ENCODE data around the gene CD200R1L.

CD200R1L gene

DNA sequence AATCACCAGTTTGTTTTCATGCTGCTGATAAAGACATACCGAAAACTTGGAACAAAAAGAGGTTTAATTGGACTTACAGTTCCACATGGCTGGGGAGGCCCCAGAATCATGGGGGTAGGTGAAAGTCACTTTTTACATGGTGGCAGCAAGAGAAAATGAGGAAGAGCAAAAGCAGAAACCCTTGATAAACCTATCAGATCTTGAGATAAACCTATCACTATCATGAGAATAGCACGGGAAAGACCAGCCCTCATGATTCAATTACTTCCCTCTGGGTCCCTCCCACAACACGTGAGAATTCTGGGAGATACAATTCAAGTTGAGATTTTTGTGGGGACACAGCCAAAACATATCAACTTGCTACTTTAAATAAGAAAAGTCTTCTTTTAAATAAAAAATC is 28.9 kb downstream of the CD200R1L start:
- DNase-seq: no peak

DNA sequence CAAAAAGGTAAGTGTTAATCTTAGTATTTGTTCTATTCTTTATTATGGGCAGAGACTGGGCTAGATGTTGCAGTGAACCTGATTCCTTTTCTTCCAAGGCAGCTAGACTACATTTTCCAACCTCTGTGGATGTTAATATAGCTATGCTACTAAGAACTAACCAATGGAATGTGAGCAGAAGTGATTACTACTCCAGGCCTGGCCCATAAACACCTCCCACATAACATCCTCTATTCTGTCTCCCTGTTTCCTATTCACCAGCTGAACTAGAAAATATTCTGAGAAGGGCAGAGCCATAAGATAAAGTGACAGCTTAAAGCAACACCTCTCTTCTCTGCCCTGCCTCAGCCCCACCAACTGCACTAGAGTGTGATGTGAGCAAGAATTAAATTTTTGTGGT is 29.4 kb downstream of the CD200R1L start:
- no peak for DNase-seq

DNA sequence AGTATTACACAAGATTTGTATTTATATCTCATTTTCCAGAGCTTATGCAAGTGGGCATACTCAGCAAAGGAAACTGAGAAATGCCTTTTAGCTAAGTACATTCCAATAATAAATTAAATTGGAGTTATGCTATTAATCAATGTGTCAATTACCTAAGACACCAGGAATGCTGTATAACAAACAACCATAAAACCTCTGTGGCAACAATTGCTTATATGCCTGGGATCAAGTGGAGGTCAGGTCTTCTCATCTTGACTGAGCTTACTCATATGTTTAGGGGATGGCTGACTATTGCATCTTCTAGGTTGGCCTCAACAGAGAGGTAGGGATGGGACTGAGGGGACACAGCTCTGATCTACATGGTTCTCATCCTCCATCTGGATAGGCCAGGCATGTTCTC is 30.7 kb downstream of the CD200R1L start:
- DNase-seq: no peak

DNA sequence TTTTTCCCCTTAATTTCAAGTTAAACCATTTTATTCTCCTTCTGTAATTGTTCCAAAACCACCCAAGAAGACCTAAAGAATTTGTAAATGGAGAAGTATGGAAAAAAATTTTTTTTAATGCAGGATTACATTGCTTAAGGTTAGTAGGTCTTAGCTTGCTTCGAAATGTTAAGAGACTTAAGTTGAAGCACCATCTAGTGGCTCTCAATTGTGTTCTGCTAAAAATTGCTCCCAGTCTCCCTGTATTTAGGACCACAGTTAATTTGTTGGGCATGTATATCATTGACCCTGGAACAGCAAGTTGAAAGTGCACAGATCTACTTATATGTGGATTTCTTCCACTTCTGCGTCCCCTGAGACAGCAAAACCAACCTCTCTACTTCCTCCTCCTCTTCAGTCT is 32.4 kb downstream of the CD200R1L start:
- DNase-seq: peak; percentile 41

DNA sequence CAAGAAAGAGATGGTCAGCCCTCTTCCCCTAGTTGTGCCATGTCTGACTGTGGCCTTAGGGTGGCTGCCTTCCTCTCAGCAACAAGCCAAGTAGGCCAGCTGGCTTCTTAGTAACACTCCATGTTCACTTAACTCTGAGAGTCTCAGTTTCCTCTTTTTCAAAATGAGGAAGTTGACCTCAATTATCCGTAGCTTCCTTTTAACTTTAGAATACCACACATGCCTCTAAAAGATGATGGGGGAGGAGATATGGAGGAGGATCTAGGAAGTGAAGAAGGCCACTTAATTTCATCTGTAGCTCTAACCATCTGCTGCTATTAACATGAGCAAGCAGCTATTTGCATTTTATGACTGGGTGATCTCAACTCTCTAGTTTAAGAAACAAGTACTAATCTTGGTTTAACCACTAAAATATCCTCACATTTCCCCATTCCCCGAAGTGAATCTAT is 32.9 kb downstream of the CD200R1L start:
- peak; percentile 27 for DNase-seq

DNA sequence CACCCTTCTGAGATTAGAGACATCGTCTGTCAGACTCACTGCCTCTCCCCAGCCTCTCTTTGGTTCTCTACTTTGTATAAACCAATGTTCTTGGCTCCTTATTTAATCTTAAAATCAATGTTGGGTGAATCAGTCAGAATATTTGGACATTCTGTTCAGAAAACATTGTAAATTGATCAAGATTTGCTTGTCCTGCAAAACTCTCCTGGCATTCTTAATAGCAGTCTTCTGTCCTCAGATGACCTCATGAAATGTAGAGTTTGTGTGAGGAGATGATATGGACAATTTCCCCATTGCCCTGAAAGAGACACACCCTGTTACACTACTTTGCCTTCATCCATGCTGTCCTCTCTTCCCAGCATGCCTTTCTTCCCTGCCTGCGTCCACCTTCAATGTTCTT is 33.6 kb downstream of the CD200R1L start:
- no peak for DNase-seq

DNA sequence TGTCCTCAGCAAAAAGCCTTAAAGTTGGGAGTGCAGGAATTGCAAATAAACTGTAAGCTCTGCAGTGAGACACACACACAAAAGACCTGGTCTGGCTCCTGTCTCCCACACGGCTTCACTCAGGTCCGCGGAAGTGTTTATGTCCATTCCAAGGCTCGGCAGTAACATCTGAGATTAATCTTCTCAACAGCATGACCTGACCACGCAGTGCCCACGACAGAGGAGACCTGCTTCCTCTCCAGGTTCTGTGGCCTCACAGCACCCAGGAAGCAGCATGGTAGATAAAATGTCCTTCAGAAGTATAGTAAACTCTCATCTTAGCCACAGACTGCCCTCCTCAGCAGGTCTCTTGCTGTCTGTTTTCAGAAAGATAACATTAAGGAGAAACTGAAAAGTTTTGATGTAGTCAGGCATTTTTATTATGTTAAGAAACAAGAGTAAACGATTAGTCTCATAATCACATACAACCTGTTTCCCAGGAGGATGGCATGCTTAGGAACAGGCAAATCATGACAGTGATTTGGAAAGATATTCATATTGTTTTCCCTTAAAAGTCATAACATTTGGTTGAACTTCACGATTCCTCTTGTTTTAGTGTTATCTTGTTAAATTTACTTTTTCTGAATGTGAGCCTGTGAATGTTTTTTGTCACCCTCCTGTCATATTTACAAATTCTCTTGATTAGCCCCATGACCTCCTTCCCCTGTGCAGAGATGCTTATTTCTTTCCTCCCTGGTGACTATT is 34.6 kb downstream of the CD200R1L start:
- no peak for DNase-seq

DNA sequence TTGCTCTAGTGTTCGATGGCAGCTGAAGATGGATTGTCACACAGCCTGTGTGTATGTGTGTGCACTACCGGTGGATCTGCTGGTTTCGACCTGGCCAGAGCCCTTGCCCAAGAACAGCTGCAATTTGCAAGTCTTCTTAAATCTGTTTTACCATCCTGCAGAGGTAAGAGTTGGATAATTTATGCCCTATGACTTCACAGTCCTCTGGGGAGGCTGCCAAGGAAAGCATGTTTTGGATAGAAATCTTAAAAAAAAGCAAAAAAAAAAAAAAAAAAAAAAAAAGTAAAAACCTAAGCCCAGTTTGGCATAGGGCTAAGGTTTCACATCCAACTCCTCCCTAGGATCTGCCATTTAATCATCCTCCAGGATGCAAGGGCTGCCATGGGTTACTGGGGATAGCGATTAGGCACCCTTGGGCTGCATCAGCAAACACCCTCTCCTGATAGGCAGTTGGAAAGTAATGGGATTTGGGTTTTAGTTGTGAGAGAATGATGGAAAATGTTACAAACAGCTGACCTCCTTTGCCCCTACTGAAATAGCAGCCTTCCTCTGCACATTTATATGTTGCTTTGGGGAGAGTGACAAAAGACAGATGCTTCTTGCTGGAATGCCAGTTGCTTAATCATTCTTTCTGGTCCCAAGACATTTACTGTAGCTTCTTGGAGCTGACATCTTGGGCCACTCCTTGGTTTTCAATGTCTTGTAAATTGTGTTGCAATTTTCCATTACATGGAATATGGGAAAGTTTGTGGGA is 35.4 kb downstream of the CD200R1L start:
- no peak for DNase-seq

DNA sequence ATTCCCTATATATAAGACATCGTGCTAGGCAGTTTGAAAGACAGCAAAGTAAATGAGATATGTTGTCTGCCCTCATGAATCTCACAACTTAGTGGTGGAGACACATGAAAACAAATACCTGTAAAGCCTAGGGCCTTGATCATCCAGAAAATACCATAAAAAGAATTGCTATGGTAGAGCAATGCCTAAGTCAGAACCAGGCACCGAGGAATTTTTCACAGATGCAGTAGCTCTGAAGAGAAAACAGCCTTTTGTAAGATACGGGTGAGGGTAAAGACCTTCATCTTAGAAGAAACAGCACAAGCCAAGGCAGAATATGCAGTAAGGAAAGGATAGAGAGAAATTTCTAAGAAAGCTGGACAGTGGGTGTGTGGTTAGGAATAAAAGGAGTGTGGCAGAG is 36.1 kb downstream of the CD200R1L start:
- no peak for DNase-seq

DNA sequence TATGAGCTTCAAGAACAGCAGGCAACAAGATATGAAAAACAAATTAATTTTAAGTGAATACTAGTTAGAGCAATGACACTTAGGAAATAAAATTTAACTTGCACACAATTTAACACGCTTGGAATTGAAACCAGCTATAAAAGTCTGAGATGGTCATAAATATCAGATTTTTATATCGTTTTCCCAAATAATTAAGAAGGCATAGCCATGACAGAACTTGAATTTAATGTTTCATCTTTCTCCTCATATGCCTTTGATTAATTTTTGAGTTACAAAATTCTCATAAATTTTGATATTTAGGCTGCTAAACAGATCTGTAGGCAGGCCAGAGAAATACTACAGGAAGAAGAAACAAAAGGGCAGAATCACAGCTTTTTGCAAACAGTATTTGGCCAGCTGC is 38.5 kb downstream of the CD200R1L start:
- DNase-seq: no peak

DNA sequence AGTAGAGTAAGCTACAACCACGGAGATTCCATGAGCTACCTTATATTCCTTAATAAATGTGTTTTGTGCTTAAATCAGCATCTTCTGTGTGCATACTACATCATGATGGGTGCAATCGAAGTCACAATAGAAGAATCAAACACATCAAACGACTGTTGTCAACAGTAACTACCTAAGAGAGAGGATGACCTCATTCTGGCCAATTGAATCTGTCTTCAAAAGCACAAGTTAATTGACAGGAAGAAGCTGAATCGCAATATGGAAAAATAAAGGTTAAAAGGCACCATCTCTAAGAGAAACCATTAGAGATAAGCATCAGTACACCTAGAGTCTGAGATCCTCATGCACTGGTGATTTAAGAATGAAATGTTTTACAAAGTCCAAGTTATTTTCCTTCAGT is 39.0 kb downstream of the CD200R1L start:
- DNase-seq: peak; percentile 22

DNA sequence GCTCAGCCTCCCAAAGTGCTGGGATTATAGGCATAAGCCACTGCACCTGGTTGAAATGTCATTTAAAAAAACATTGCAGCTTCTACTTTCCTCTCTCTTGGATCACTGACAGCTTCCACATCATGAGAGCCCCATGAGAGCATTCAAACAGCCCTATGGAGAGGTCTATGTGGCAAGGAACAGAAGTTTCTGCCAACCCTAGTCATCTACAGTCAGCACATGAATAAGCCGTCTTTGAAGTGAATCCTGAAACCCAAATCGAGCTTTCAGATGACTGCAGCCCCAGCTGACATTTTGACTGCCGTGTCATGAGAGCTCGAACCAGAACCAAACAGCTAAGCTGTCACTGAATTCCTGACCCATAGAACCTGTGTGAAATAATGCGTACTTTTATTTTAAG is 39.8 kb downstream of the CD200R1L start:
- DNase-seq: no peak

DNA sequence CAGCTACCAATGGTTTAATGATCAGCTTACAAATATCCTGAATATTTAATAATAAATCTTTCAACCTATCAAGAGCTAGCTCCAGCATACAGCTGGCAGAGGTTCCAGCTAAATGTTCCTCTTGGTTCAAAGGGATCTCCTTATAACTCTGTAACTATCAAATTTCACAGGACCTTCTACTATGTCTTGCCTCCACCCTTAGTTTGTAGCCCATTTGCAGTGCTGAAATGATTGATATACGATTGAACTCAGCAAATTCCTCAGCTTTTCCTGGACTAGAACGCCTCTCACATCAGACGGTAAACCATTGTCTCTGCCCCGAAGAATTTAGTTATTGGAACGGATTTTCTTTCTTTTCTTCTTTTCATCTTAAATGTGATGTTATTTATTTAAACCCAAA is 41.5 kb downstream of the CD200R1L start:
- DNase-seq: no peak

DNA sequence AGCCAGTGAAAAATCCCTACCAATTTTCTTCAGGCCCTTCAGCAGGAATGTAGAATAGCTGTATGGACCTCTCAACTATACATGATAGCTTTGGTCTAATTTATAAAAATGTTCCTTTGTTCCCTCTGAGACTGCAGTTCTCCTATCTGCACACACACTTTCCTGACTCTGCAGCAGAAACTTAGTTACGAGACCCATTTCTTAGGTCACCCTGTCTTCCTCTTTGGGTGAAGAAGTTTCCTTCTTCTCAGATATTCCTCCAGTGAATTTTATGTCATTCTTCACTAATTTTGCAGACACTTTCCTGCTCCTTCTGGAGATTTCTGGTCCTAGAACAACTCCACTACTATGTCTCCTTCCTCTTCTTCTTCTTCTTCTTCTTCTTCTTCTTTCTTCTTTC is 42.6 kb downstream of the CD200R1L start:
- no peak for DNase-seq

DNA sequence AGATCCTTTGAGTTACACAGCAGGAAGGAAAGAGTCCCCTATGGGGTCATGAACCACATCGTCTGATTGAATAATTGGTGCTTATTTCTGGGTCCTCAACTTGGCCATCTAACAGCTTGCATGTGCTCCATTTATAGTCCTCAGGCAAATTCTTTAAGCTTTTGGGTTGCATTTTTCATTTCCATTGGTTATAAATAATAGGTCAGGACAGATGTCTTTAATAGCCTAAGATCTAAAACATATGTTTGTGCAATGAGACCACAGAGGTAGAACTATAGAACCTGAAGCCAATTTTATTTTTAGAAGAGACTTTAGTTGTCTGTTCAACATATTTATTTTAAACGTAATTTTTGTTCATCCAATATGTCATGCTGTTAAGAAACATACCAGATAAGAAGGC is 43.2 kb downstream of the CD200R1L start:
- no peak for DNase-seq

DNA sequence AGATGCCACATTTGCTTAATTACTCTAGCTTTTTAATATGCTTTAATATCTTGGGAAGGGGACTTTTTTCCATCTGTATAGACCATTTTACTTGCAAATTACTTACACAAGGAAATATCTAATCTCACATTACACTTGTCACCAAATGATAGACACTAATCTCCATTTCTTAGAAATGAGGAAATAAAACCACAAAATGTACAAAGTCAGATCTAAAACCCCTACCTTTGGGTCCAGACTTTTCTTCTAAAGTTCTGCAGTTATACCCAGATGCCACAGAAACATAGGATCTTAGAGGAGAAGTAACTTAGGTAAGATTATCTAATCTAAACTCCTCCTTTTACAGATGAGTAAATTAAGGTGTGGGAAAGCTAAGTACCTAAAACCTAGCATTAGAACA is 44.3 kb downstream of the CD200R1L start:
- no peak for DNase-seq

DNA sequence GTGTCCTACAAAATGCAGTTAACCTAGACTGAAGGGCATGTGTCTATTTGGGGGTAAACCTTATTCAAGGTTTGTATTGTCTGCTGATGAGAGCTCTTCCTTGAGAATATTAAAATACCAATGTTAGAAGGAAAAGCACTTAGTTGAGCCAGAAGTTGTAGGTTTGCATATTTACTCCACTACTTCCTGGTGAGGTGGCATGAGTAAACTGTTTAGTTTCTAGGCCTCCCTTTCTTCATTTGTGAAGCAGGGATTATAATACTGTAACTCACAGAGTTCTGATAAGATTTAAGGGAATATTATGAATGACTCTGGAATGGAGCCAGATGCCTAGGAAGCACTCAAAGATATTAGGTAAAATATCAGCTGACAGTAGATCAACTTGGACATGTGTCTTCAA is 46.7 kb downstream of the CD200R1L start:
- DNase-seq: no peak

DNA sequence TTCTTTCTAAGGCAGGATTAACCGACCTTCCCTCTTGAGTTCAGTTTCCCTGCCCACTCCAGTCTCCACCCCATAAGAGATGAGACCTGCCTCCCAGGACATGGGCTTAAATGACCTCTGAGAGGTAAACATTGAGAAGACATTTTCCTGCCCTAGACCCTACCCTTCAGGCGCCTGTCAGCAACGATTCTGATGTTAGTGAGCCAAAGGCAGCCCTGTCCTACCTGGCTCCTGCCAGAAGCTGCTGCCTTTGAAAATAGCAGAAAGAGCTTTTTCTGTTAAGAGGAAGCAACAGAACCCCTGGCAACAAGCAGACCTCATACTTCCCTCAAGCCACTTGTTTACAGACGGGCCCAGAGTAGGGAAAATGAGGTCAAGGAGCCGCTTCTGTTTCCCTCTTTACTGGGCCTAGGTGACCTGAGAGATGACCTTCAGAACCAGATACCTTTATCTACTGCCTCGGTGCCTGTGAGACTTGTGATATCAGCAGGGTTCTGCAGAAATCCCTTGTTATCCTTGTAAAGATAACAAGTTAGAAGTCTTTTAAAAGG is 52.0 kb downstream of the CD200R1L start:
- DNase-seq: peak; percentile 11

DNA sequence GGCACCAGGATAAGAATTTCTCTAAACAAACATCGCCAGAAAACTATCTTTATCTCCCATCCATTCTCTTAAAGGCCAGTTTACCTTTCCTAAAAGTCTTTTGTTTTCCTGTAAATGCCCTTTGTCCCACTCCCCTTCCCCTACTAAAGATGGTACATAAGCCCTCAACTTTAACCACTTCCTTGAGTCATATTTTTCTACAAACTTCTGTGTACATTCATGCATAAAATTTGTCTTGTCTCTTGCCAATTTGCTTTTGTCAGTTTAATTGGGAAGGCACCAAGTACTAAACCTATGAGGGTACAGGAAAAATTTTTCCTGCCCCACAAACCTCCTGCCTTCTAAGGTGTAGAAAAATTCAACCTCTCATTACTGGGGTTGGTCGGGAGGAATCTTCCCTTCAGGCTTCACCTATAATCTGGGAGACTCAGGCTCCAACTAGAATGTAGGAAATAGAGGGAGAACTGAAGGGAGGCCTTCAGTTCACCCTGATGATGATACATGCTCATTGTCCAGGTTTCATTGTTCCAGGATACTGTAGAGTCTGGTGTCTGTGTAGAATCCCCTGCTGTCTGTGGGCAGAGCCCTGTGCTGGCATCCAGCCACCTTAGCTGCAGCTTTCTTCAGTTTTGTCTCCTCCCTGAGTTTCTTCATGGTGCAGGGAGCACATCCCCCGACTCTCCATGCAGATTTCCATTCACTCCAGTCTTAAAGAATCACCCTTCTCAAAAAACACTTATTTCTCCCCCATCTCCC is 53.2 kb downstream of the CD200R1L start:
- DNase-seq: no peak

DNA sequence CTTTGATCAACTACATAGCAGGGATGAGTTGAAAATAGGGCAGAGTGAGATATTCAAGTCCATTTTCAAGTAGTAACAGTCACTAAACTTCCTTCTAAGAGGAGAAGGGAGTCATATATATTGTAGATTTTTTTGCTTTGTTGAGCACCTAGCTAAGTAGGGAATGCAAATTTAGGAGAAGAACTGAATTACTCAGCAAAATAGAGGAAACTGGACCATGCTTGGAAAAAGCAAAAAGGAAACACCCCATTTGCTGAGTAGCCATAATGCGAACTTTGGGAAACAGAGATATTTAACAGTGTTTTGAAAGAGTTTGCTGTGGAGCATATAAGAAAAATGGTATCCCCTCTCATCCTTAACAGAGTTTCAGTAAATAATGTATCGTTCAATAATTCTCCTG is 54.9 kb downstream of the CD200R1L start:
- no peak for DNase-seq

DNA sequence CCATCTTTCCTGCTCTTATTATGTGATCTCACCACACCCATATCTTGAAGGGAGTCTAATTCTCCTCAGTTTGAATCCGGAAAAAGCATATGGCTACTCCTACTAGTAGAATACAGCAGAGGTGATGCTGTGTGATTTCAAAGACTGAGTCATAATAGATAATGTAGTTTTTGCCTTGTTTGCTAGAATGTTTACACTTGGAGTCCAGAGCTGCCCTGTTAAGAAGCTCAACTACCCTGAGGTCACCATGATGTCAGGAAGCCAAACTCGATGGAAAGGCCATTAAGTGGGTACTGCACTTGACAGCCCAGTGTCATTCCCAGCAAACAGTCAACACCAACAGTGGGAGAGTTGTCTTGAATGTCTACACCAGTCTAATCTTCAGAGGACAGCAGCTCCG is 56.9 kb downstream of the CD200R1L start:
- no peak for DNase-seq

DNA sequence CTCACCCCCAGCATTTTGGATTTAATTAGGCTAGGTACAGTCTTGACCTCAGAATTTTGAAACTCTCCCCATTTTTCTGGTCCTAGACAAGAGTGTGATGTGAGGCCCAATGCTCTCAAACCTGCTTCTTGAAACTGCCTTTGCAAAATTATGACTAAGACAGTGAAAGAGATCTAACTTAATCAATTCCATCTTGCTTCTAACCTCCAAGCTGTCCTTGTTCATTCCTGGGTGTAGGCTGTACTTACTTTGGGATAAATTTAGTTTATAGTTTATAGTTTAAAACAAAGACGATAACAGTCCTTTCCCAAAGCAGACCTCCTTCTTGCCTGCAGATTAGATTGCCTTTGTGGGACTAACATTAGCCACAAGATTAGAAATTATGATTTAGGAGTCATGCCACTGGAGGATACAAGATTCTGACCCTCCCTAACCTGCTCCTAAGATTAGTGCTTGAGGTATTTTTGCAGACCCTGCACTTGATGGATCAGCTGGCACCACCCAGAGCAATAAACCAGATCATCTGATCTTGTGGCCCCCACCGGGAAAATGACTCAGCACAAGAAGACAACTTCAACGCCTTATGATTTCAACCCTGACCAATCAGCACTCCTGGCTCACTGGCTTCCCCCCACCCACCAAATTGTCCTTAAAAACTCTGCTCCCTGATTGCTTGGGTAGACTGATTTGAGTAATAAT is 59.6 kb downstream of the CD200R1L start:
- DNase-seq: no peak
